PC-9 (cell line): ENCODE data around the gene SUSD2.

ENCODE experiments used
- EZH2 ChIP-seq: fragments of 200-600 bp; sonication (generic); IDR thresholded peaks from 2 replicates; pipeline ENCODE4 v1.8.0; 2017; ENCODE audit warnings: antibody characterized with exemption, low read depth
- TF ChIP-seq, protein P1 (sequence below): fragments of 200-600 bp; sonication (generic); conservative IDR thresholded peaks from 2 replicates; pipeline ENCODE4 v1.6.1; 2017; ENCODE audit warnings: mixed run types, antibody characterized with exemption, mild to moderate bottlenecking, moderate library complexity

GRCh38 chr22:24145446-24146193, 35.7 kb upstream of the SUSD2 start:
- TF ChIP-seq, protein P1, sequence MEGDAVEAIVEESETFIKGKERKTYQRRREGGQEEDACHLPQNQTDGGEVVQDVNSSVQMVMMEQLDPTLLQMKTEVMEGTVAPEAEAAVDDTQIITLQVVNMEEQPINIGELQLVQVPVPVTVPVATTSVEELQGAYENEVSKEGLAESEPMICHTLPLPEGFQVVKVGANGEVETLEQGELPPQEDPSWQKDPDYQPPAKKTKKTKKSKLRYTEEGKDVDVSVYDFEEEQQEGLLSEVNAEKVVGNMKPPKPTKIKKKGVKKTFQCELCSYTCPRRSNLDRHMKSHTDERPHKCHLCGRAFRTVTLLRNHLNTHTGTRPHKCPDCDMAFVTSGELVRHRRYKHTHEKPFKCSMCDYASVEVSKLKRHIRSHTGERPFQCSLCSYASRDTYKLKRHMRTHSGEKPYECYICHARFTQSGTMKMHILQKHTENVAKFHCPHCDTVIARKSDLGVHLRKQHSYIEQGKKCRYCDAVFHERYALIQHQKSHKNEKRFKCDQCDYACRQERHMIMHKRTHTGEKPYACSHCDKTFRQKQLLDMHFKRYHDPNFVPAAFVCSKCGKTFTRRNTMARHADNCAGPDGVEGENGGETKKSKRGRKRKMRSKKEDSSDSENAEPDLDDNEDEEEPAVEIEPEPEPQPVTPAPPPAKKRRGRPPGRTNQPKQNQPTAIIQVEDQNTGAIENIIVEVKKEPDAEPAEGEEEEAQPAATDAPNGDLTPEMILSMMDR = no peak
- no peak for TF ChIP-seq EZH2
